ENCODE measurements around the gene MRPL22.
"Not testable (repeated sequence)": the region's sequence is repeated elsewhere in the genome, so short reads cannot be mapped to it uniquely, and the experiment has no call there.

GRCh38 chr5:155002722-155003121 is 61.8 kb downstream of the MRPL22 start:
- TF ChIP-seq POLR2AphosphoS5, POLR2A, CTCF (IDR thresholded peaks at IDR 0.05): not testable (repeated sequence)

Data from stomach (tissue), 4 donors.